GM18519 (cell line): ENCODE results near the gene EXOSC9.

Experiments used
- ATAC-seq: cut with Tn5 transposase; IDR thresholded peaks from one replicate; pipeline ENCODE4 v1.9.1; 2021; ENCODE audit warnings: mild to moderate bottlenecking, moderate library complexity; ENCODE audit not compliant: unreplicated experiment, low FRiP score

Gene EXOSC9

GRCh38 chr4:121822796-121823504 lies 21.8 kb downstream of the EXOSC9 start:
- peak; percentile 32 for ATAC-seq

GRCh38 chr4:121823505-121824170 lies 22.5 kb downstream of the EXOSC9 start, which contains the start of gene CCNA2:
CCNA2 (minus strand) TSS chr4:121823883; CDS start chr4:121823628, 255 bp downstream.
- peak; percentile 91 for ATAC-seq

- no peak for ATAC-seq
These were observed 23.0 kb downstream of the EXOSC9 start for GRCh38 chr4:121824171-121824527.

GRCh38 chr4:121824950-121825349 lies 23.8 kb downstream of the EXOSC9 start:
- ATAC-seq: no peak

GRCh38 chr4:121827853-121828252 lies 26.7 kb downstream of the EXOSC9 start:
- no peak for ATAC-seq

- ATAC-seq: no peak
These were observed 28.4 kb downstream of the EXOSC9 start for GRCh38 chr4:121829511-121829910.

- no peak for ATAC-seq
These were observed 37.0 kb downstream of the EXOSC9 start for GRCh38 chr4:121838136-121838535.

GRCh38 chr4:121842862-121843261 lies 41.7 kb downstream of the EXOSC9 start:
- ATAC-seq: no peak

- ATAC-seq: no peak
These were observed 45.5 kb downstream of the EXOSC9 start for GRCh38 chr4:121846662-121847061.

GRCh38 chr4:121851354-121851753 lies 50.2 kb downstream of the EXOSC9 start:
- ATAC-seq: no peak

- ATAC-seq: no peak
These were observed 59.0 kb downstream of the EXOSC9 start for GRCh38 chr4:121860121-121860520.

- ATAC-seq: no peak
These were observed 60.3 kb downstream of the EXOSC9 start for GRCh38 chr4:121861426-121861825.

- no peak for ATAC-seq
These were observed 62.7 kb downstream of the EXOSC9 start for GRCh38 chr4:121863799-121864198.
